Activated gamma-delta T cell treated with anti-CD3 and anti-CD28 coated beads, Interleukin-2, amount 50 U/mL, for 16 hours (primary cell): ENCODE measurements around the gene EXD3.

ENCODE experiments used
- DNase-seq: peaks from one replicate; pipeline ENCODE4 v3.0.0-alpha.2; 2020; ENCODE audit warnings: low read depth

The EXD3 gene

DNA sequence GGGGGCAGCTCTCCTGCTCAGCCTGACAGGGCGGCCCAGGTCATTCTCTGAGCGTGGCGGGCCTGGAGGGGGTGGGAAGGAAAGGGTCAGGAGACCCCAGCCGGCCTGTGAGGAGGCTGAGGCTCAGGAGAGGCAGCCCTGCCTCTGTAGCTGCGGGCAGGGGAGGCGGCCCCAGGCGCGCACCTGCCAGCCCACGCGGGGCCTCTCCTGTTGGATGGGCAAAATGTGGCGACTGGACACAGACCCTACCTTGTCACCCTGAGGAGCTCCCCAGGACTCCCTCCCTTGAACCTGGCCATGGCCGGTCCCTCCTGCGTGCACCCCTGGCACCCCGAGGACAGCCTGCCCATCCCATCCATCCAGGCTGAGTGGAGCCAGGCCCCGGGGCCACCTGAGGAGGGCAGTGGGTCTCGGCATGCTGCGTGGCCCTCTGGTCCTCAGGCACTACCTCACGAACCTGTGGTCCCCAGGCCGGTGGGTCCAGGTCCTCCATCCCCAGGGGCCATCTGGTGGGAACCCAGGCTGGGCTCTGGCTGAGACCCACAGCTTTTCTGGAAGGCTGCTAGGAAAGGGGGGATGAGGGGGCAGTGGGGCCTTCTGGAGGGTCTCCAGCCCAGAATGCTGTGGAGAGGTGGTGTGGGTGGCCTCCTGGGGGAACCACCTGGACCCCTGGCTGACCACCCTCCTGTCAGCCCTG, 105.8 kb downstream of the EXD3 start:
- no peak for DNase-seq

DNA sequence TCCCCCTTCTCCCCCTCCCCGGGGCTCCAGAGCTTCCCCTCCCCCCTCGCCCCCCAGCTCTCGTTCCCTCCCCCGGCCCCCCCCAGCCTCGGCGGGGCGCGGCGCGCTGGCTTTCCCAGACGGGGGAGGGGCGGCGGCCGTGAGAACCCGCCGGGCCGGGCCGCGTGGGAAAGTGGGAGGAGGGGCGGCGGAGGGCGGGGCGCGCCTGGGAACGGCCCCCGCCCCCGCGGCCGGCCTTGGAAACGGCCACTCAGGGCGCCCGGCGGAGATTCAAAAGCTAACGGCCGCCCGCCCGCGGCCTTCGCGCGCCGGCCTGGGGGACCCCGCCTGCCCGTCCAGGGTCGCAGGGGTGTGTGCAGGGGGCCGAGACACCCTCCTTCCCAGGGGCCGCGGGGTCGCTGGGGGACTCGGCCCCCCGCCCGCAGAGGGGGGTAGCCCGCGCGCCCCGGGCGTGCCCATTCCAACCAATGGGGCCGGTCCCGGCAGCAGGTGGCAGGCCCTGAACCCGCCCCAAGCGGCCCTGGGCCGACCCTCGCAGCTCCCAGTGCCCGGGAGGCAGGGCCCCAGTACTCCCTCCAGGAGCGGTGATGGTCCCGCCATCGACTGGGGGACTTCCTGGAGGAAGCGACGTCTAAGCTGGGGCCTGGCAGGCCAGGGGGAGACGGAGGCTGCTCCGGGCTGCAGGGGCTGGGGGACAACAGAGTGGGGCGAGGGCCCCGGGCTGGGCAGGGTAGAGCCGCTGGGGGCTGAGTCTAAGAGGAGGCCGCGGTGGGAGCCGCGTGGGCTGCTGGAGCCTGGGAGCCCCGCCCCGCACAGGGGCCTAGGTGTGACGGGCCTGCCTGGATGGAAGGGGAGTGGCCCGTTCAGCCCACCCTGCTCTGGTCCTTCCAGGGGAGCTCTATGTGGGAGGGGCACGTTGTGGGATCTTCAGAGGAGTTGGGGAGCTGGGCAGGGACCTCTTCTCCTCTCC, 106.7 kb downstream of the EXD3 start:
- DNase-seq, result no peak

DNA sequence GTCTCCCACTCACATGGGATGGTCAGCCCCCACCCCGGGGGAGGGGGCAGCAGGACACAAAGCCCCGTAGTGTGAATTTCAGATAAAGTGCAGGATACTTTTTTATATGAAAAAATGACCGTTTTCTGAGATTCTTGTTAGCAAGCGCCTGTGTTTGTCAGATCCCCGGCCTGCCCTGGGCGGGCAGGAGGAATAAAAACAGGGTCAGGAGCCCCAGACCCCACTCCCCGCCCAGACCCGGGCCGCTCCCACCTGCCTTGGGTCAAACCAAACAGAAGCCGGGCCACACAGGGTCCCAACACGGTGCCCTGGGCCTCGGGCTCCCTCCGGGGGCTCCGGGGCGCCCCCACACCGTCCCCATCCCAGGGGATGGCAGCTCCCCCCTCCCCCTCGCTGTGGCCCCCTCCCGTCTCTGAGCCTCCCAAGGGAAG, 107.4 kb downstream of the EXD3 start:
- DNase-seq, result no peak

DNA sequence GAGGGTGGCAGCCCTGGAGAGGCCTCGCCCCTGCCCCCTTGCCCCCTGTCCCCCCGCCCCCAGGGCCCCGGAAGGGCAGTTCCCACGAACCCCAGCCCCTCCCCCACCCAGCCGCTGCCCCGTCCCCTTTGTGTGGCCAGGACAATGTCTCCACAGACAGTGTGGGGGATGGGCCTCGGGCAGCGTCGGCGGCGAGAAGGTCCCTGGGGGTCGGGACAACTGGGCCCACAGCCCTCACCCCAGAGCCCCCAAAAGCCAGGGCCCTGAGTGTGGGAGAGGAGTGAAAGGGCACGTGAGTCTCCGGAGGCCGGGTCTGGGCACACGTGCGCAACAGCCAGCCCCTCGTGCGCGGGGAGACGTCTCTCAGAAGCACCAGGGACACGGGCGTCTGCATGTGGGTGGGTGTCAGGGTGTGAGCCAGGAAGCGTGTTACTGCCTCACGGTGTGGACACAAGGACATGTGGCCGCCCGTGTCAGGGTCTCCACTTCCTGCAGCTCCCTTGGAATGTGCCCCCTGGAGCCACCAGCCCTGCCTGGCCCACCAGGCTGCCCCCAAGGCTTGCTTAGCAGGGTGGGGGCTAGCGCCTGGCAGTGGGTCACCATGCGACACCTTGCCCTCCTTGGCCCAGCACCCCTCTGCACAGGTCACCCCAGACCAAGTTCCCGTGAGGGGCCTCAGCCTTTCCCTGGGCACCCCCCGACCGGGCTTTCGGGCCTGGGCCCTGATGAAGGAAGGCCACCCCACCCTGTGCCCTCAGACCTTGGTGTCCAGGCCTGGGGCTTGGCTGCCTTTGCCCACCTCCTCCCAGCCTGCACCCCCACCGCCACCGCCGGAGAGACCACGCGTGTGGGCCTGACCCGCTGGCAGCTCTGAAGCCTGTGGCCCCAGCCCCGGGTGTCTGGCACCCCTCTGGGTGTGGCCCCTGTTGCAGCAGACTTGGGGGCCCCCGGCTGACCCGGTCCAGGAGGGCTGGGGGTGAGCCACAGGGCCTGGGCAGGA, 108.1 kb downstream of the EXD3 start:
- no peak for DNase-seq

DNA sequence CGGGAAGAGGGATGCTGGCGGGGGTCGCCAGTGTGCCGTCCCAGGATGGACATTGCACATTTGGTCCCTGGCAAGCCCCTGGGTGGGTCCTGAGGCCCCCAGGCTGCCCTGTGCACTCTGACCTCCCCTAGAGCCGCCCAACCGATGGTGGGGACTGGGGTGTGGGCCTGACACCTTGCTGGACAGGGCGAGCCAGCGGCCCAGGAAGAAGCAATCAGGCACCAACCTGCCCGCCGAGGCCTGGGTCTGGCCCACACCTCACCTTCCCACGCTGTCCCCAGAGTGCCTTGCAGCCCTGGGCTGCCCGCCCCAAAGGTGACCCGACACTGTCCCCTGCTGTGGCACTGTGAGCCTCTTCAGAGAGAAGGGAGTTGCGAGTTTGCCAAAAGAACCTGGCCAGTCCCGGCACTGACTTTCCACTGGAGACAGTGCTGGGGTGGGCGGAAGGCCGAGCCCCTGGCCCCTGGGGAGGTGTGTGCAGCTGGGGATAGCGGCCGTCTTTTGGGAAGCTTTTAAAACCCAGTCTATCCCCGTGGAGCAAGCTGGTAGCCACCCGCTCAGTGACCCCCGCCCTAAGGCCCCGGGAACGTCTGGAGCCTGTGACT, 108.9 kb downstream of the EXD3 start:
- DNase-seq, result no peak

DNA sequence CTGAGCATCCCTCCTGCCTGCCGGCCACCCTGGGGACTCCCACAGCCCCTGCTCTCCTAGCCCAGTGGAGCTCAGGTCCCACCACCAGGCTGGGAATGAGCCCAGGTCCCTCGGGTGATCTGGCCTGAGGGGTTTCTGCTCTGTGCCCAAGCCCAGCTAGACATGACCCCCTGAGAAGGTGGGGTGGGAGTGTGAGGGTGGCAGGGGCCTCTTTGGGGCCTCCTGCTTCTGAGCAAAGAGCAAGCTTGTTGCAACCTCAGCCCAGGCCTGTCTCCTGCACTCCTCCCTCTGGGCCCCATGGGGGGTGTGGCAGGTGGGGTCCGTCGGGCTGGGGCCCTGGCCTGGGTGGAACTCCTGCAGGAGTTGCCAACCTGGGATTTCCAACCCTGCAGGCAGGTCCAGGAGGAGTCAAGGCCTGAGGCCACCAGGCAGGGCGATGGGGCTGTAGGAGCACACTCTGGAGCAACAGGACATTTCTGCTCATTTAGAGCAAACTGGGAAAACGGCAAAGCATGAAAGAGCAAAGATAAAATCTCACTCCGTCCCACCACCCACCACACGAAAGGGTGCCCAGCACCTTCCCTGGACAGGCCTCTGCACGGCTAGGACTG, 109.5 kb downstream of the EXD3 start:
- DNase-seq, result no peak

DNA sequence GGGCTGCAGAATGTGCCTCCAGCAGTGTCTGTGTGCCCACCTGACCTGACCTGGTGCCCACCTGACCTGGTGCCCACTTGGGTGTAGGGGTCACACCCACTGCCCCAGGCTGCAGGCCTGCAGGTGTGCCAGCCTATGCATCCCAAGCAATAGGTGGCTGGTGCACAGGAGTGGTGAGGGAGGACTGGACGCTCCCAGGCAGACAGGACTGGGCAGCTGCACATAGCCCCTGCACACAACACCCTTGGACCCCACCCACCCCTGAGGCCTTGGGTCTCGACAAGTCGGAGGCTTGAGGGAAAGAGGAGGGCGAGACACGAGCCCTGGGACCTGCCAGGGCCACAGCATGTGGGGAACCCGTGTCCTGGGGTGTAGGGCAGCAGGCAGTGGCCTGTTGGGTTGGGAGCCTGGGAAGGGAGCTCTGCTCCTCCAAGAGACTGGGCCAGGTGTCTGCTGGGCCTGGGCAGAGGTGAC, 110.1 kb downstream of the EXD3 start:
- no peak for DNase-seq

DNA sequence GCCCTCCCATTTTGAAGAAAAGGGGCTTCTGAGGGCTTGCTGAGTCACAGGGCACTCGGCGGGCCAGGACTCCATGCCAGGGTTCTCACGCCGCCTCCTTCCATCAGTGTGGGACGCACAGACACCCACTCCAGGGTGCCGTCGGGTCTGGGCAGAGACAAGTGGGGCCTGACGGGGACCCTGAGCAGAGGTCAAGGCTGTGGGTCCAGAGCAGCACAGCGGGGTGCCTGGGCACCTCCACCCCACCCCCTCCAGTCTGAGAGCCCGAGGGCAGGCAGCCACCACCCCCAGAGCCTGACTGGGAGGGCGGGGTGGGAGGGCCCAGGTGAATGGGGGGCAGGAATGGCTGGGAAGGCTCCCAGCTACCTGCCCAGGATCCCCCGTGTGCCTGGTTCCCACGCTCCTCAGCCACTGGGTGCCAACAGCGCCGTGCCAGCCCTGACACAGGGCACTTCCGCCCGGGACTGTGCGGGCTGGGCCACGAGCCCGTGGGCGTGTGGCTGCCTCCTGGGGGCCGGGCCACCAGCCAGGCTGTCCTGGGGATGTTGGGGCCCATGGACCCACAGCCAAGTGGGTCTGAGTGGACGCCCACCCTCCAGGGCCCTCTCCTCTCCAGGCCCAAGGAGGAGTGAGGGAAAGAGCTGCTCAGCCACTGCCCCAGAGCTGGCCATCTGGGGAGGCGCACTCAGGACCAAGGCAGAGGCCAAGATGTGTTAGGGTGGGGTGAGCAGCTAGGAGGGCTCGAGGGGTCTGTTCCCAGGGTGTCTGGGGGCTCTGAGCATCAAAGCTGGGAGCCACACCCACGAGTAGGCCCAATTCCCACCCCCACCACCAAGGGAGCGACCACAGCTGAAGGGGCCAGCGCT, 110.7 kb downstream of the EXD3 start:
- no peak for DNase-seq

DNA sequence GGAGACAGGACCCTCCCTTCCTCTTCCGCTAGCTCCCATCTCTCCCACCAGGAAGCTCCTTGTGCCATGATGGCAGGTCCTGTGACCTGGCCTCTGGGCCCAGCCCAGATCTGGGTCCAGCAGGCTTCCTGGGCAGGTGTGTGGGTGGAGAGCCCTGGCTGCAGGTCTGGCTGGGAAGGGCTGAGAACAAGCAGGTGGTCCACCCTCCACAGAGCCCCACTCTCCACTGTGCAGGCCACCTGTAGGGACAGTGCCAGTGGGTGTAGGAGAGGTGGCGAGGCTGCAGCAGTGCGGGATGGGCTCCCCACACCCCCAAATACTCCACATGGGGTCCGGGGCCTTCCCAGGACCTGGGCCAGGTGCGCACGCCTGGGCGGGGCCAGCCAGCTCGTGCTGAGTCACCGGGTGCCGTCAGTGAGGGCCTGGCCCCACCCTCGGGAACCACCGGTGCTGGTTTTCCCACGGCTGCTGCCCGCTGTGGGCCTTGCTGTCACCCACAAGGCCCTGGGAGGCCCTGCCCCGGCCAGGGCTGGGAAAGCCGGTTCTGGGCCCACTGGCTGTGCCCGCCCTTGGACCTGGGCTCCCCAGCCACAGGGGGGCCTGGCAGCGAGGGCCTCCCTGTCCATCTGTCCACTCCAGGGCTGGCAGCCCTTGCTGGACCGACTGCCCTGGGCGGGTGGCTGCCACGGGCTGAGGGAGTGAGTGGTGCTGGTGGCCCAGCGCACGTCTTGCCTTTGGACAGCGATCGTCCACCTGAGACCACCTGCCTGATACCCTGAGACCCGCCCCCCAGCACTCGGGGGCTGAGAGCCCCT, 111.6 kb downstream of the EXD3 start:
- no peak for DNase-seq

DNA sequence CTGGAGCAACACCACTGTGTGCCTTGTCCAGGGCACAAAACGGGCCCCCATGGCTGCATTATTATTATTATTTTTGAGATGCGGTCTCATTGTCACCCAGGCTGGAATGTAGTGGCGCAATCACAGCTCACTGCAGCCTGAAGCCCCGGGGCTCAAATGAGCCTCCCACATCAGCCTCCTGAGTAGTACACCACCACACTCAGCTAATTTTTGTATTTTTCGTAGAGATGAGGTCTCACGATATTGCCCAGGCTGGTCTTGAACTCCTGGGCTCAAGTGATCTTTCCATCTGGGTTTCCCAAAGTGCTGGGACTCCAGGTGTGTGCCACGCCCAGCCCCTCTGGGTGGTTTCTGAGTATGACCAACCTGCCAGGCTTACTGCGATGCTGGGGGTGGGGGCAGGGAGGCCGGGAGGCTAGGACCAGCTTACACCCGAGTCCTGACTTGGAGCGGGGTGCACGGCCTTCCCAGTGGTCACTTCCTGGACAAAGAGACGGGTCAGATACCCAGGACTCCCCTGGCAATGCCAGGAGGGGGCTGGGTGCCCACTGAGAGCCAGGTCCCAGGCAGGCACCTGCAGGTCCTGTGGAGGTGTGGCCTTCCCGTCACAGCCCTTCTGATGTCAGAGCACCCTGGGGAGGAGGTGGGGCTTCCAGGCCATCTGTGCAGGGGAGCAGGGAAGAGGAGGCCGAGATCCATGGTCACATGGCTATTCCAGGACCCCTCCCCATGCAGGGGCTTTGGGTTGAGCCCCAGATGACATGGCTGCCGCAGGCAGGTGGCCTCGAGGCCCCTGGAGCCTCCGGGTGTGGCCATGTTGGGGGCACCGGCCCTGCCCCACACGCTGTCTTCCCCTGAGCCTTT, 112.5 kb downstream of the EXD3 start:
- DNase-seq, result no peak

DNA sequence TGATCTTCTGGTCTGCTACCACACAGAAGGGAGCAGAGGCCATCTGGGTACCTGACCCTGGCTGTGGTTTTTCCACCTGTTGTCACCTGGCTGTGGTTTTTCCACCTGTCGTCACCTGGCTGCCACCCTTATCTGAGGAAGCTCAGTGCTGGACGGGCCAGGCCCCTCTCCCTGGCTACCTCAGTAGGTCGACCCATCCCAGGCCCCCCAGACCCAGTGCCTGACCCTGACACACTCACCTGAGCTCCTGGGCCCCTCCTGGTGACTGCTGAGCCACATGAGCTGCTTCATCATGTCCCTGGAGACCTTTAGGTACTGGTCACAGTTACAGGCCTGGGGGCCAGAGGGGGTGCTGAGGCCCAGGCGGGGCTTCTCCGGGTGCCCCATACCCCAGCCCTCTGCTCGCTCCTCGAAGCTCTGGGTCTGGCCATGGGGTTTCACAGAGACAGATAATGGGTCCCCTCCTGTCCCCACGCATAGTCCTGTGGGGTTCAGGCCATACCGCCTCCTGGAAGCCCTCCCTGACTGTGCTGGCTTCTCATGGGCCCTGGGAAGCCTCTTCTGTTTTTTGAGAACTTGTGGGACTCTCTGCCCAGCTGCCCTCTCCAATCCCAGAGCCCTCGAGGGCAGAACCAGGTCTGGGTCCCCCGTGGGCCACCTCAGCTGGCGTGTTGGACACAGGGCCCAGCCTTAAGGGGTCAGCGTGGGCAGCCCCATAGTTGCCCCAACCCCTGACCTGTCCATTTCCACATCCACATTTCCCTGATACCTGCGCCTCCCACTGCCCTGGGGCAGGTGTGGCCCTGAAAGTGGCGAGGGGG, 113.4 kb downstream of the EXD3 start:
- no peak for DNase-seq

DNA sequence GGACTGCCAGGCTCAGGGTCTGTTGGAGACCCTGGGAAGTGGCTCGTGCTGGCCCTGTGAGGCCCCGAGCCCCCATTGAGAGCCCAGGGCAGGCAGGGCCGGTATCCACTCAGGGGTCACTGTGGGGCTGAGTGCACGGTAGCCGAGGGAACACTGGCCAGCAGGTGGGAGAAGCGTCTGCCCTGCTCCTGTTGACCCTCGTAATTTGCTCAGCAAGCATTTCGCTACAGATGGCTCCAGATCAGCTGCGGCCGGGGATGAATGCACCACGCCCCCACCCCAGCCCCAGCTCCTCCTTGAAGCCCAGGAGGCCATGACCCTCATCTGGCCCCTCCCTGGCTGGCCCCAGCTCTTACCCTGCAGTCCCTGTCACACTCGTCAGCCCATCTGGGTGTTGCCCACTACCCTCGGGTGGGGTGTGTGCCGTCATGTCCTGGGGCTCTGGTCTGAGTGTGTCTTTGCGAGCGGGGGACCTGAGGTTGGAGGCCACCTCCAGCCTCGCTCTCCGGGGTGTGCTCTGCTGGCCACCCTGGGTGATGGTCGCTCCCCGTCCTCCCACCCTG, 114.8 kb downstream of the EXD3 start:
- no peak for DNase-seq

DNA sequence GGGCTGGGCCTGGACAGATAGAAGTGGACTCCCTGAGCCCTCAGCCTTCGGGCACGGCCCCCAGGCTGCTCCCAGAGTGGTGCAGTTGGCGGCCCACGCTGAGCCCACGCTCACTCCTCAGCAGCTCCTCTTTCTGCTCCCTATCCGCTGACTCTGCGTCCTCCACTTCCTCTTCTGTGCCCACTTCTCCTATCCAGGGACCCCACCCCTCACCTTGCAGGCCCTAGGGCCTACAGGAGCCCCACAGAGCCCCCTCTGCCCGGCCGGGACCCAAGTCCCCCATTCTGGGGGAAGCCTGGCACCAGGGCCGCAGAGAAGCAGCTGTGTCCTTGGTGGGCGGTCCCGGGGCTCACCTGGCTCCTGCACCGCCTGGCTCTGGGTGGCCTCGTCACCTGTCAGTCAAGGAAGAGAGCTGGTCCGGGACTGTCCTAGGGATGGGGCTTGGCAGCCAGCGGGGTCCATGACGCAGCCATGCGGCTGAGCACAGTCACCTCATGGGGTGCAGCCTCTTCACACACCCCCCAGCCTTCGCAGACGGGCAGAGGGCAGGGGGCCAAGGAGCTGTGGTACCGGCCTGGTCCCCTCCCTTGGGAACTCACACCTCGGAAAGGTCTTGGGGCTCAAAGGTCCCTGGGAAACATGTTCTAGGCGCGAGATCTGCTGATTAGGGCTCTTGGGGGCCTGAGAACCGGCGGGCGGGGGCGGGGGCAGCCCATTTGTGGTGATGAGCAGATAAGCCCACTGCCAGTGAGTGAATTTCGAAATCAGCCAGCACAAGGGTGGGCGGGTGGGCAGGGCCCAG, 115.5 kb downstream of the EXD3 start:
- DNase-seq, result no peak

DNA sequence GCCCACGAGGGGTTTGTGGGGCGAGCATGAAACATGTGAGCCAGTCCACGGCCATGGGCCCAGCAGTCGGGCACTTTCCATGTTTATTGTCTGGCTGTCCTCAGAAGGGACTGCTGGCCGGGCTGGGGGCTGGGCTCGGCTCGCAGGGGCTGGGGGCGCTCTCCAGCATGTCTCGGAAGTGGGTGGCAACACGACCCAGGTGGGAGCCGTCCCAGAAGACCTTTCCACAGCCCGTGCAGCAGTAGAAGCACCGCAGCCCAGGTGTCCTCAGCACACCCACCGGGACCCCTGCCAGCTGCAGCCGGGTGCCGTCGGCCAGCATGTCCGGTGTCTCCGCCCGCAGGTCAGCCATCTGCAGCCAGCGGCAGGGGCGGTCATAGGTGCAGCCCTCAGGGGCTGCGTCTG, 116.1 kb downstream of the EXD3 start:
- no peak for DNase-seq

DNA sequence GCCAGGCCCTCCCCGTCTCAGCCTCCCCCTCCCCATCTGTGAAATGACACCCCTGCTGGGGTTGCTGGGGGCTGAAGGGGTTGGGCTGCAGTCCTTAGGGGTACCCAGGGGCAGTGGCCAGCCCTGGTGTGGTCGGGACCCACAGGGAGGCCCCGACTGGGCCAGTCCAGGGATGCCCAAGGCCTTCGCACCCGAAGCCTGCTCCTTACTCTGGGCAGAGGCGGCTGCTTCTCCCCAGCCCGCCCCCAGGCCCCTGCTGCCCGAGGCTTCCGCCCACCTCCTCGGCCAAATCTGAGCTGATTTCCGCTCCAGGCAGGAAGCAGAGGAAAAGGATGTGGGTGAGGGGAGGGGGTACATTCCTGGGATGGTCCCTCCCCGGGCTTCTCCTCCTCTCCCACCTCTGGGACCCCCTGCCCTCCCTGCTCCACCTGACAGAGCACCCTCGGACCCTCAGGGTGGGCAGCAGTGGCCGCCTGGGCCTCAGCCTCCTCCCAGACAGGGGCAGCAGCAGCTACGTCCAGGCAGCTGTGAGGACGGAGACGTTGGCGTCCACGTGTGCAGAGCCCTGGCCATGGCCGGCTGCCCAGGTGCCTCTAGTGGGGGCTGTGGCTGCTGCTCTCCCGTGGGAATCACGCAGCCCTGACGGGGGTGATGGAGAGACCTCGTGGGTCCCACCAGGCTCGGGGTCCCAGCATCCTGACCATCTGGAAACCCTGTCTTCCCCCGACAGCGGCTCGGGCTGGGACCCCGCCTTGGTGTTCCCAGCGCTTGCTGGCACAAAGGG, 116.7 kb downstream of the EXD3 start:
- DNase-seq, result no peak

DNA sequence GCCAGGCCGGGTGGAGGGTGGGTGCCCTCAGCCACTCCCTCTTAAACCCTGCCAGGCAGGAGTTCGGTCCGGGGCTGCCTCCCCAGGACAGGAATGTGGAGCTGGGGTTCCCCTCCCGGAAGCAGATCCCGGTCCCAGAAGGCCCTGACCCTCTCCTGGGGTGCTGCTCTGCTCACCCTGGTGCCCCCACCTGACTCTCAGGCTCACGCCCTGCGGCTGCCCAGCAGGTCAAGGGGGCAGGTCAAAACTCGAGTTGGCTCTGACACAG, 117.2 kb downstream of the EXD3 start:
- DNase-seq, result no peak
